NB4 (cell line): ENCODE measurements around the gene NRM.

Source experiments
- CTCF ChIP-seq: IDR thresholded peaks from one replicate; pipeline ENCODE4 v1.5.1; 2012; ENCODE audit warnings: low read depth, low read length
- MAX ChIP-seq: IDR thresholded peaks from 2 replicates; pipeline ENCODE4 v1.6.1; 2011; ENCODE audit warnings: low read depth, low read length
- MYC ChIP-seq: IDR thresholded peaks from 2 replicates; pipeline ENCODE4 v1.6.1; 2011; ENCODE audit warnings: low read depth, low read length
- POLR2A ChIP-seq: IDR thresholded peaks from 2 replicates; pipeline ENCODE4 v1.6.1; 2011; ENCODE audit warnings: mild to moderate bottlenecking; ENCODE audit not compliant: insufficient read length; ENCODE audit errors: extremely low read depth

DNA sequence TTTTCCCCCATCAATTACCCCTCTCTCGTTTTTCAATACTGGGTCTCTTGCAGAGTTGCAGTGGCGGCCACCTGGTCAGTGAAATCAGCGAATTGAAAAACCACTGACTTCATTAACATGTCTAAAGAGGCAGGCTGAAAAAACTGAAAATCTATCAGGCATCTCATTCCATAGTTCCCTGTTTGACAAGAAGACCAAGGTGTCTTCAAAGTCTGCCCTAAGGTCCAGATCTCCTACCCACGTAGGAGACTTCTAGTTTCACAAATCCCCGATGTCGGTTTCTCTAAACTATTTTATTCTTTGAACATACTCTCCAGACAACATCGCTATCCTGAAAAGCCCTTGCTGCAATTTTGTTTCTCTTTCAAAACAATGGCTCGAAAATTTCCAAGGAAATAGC is 28.6 kb upstream of the NRM start:
- no peak for TF ChIP-seq CTCF
- TF ChIP-seq POLR2A: no peak
- no peak for TF ChIP-seq MAX
- TF ChIP-seq MYC: no peak
